Renal cortical epithelial cell (primary cell): ENCODE measurements around the gene RASA3. TPM values are rescaled to one million over a fixed set of nuclear protein-coding genes. Genes with fewer than 3 reads are reported as not detected.

Experiments
- DNase-seq: peaks from one replicate; pipeline ENCODE4 v3.0.0-alpha.2; 2011; ENCODE audit warnings: low read depth
- total RNA-seq: library from RNA; depleted of rRNA; stranded (reverse); fragments of >200 nt; gene quantifications from 2 replicates; pipeline ENCODE4 v1.2.3, GENCODE V29; 2014

RASA3 gene
- total RNA-seq, 1 donor from 2014 or later = 10.9 TPM

DNA sequence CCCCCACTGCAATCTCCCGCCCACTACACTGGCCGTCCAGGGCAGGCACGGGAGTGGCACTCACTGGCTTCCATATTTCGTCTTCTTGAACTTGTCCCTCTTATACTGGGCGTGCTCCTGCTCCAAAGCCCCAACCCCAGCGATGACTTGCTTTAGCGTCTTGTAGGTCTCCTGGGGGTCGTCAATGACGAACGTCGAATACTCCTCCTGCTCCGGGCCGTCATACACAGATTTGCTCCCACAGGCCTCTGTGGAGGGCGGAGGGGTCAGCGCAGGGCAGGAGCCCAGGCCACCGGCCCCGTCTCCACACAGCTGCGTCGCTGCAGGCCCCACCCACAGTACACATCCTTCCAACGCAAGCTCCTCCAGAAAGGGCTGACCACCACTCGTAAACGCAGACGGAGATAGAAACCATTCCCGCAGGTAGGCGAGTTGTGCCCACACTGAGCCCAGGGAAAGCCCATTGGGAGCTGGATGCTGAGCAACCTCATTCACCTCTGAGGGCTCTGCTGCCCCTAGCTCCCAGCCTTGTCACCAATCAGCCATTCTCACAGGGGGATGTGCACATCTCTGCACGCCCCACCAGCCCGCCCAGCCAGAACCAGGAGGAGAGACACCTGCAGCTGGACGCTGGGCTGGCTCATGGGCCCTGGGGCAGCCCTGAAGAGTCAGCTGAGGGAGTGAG, 150.7 kb downstream of the RASA3 start:
- DNase-seq = no peak

DNA sequence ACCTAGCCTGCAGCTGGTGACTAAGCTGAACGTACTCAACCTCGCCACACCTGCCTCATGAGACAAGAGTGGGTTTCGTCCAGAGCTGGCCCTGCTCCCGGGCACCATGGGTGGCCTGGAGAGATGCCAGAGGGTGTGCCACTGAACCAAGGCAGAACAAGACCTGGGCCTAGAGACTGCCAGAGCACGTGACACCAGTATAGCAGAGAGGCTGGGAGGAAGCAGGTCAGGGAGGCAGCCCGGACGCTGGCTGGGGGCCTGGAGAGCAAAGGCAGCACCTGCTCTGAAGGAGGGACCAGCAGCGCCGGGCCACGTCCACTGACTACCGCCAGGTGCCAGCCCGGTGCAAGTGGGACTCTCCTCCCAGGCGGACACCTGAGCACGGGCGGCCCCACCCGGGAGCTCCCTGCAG, 151.2 kb downstream of the RASA3 start:
- peak; percentile 50 for DNase-seq

DNA sequence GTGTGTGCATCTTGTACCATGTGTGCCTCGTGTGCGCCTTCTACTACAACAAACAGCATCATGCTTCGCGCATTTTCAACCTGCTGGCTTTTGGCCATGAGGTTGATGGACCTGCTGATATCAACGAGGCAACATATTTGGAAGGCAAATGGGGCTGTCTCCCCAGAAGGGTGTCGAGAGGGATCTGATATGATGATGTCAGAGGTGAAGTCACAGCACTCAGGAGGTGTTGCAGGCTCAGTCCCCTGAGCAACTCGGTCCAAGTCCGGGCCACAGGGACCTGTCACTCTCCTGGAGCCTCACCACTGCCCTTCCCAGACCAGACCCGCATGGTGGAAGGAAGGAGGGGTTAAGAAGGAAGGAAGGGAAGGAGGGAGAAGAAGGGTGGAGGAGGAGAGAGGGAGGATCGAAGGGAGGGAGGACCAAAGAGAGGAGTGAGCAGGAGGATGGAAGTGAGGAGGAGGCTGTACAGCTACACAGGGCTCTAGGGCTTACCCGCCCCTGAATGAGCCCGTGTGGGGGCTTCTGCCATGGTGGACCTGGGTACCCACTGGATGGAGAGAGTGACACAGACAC, 151.8 kb downstream of the RASA3 start:
- no peak for DNase-seq

DNA sequence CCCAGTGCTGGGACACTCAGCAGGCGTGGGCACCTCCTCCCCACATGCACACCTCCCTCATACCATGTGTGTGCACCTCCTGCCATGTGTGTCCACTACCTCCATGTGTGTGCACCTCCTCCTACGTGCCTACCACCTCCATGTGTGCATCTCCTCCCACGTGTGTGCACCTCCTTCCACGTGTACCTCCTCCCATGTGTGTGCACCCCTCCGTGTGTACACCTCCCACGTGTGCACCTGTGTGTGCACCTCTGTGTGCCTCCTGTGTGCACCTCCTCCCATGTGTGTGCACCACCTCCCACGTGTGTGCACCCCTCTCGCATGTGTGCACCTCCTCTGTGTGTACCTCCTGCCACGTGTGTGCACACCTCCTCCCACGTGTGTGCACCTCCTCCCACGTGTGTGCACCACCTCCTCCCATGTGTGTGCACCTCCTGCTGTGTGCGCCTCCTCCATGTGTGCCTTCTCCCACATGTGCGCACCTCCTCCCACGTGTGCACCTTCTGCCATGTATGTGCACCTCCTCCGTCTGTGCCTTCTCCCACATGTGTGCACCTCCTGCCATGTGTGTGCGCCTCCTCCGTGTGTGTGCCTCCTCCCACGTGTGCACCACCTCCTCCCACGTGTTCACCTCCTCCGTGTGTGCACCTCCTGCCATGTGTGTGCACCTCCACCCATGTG, 152.5 kb downstream of the RASA3 start:
- no peak for DNase-seq

DNA sequence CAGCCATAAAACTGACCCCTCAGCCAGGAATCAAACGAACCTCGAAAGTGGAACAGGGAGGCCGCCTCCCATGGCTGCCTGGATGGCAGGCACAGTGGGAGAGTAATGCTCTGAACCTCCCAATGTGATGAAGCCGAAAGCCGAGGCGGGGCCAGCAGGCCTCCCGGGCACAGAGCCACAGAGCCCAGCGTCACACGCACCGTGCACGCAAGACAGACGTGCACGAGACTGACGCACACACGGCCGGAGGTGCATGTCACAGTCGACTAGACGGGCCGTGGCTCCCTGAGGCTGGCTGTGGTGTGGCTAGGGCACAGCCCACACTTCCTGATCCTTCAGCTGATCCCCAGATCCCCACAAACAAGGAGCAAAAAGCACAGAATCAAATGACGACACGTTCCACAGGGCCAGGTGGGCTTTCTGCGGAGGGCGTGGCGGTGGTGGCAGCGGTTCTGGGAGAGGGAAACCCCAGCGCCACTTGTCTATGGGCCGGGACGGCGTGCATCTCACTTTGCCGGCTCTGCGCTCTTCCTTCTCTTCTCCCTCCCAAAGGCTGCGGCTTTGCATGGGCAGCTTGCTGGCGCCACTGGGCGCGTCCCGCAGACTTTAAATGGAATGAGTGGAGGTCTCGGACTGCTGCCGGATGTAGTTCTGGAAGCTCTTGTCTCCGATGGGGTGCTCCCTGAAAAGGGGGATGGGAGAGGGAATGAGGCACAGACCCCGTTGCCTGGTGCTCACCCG, 153.5 kb downstream of the RASA3 start:
- DNase-seq = no peak

DNA sequence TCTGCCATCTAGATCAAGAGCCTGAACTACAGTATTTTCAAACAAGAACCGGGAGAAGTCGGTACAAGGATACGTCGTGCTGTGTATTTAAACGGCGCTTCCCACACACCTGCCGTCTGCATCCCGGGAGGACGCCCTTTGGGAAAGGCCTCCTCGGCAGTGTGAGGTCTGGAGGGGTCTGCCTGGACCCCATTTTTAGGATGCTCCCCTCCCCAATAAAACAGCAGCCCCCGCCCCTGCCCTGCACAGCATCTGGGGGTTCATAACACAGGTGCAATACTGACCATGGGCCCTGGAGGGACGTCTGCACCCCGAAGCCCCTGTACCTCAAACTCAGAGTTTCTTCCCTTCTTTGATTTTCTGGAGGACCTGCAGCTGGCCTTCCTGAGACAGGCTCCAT, 154.4 kb downstream of the RASA3 start:
- no peak for DNase-seq

DNA sequence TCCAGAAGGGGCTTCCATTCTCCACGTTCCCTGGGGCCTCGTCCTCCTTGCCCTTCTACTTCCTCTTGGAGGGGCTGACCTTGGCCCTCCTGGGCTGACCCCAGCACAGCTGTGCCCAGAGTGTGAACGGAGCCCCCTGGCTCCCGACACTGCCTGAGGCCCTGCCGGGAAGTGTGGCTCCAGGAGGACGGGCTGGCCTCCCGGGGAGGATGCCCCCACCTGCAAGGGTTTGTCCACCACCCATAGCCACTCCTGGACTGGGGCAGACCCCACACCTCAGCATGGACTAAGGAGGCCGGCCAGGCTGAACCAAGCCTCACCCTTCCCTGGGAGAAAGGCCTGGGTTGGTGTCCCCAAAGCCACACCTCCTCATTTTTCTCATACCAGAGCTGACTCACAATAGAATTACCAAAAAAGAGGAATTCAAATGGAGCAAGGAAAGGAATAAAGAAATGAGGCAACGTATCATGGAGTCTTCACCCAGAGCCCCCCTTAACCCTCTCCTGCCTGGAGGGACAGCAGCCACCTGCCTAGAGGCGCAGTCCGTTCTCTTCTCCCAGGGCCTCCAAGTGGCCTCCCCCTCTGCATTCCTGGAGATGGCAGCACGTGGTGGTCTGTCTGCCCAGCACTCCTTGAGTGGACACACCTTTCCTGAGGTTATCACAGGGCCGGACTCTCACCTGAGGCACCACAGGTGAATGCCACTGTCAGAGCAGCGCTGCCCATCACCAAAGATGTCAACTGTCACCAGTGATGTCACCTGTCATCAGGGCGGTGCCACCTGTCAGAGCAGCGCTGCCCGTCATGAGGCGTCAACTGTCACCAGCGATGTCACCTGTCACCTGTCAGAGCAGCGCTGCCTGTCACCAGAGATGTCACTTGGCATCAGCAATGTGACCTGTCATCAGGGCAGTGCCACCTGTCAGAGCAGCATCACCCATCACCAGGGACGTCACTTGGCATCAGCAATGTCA, 155.4 kb downstream of the RASA3 start:
- DNase-seq = peak; percentile 80

DNA sequence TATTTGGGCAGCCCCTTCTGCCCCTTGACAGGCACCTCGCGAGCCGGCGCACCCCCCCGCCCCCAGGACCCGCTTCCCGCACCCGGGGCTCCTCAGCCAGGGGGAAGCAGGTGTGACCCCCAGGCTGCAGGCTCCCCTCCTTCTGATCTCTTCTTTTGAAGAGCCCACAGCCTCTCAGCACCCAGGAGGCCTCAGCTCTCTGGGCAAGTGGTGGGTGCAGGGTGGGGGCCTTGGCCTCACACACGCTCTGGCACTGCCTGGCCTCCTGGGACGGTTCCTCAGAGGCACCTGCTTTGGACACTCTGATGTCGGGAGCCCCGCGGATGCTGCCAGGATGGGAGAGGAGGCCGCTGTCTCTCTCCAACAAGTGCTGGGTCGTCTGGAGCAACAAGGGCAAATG, 157.0 kb downstream of the RASA3 start:
- DNase-seq = no peak

DNA sequence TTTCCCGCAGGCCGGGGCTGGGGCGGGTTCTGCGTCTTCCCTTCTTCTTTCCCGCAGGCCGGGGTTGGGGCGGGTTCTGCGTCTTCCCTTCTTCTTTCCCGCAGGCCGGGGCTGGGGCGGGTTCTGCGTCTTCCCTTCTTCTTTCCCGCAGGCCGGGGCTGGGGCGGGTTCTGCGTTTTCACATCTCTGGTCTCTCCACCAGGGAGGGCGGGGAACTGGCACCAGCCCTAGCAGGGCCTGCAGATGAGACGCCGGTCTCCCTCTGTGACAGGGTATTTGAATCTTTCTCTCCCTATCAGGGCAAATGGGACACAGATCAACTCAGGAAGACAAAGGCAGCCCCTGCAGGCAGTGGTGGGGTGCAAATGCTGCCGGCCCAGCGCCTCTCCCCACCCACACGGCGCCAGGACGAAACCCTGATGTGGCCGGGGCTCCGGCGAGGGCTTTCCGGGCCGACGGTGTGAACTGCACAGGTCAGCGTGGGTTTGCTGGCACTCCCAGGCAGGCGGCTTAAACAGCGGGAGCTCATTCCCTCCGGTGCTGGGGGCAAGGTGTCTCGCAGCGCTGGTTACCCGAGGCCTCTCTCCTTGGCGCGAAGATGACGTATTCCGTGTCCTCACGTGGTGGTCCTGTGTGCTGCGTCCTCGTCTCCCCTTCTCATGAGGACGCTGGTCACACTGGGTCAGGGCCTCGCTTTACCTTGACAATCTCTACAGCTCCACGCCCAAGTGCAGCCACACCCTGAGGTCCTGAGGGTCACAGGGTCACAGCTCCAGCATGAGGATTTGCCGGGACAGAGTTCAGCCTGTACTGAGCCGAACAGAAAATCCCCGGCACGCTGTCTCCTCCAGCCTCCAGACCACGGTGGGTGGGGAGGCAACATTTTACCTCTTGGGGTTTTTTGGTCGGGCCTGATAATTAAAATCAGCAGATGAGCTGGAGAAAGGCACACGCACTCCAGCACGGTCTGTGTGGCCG, 157.8 kb downstream of the RASA3 start:
- DNase-seq = no peak

DNA sequence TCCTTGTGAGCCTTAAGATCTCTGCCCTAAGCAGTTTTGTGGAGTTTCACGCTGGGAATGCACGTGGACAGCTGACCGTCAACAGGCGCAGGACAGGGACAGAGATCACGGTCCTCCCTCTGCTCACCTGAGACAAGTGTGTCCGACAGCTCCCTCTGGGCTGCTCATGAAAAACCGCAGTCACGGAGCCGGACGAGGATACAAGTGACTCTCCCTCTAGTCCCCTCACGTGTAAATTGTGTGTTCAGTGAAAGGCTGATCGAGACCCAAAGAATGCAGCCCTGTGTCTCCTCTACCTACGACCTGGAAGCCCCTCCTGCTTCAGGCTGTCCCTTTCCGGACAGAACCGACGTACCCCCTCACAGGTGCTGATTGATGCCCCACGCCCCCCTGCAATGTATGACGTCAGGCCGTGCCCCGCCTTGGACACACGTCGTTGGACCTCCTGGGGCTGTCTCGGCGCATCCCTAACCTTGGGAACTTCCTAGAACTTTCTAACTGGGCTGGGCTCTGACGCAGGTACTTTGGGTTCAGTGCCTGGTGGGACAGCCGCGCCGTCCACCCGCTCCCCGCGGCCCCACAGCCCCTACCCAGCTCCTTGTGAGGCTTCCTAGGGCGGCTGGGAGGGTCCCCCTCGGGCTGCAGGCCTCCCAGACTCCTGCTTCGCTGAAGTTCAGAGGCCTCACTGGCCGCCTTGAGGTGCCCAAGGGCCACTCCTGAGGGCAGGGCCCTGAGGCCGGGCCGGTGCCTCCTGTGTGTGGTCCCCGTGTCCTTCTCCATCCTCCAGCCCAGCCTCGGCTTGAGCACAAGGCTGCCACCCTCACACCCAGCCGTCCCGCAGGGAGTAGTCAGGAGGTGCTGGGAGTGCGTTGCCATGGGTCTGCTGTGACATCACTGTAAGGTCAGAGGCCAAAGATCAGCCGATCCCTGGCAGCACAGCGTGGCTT, 158.9 kb downstream of the RASA3 start, which contains the start of gene C13orf46:
C13orf46 (minus strand) TSS at position 859 of the 947 bp plus-strand sequence; CDS start at position 780, 79 bp downstream.
- DNase-seq = no peak

DNA sequence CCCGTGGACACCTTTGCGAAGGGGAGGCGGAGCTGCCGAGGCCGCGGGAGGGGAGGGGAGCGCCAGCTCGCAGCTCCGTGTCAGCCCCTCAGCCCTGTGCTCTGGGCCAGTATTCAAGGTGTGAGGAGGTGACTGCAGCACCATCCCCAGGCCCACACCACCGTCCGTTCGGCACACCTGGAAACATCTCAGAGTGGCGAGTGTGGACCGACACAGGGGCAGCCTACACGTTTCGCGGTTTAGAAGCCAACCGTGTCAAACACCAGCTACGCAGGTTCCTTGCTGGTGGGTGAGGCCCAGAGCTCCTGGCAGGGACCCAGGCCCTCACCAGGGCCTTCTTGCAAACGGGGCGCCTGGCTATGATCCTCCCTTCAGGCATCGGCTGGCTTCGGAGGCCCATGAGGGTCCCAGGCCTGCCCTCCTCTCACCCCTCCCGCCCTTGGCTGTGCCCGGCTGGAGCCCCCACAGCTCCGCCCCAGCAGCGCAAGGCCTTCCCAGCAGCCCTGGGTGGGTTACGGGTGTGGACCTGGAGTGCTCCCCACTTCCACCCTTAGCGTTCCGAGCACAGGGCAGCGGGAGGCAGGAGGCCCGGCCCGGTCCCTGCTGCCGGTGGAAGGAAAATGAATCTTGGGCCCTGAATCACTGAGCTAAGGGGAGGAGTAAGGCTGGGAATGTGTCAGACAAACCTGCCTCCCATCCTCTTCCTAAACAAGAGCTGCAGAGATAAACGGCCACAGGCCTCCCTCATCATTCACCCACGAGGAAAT, 159.8 kb downstream of the RASA3 start:
- no peak for DNase-seq

DNA sequence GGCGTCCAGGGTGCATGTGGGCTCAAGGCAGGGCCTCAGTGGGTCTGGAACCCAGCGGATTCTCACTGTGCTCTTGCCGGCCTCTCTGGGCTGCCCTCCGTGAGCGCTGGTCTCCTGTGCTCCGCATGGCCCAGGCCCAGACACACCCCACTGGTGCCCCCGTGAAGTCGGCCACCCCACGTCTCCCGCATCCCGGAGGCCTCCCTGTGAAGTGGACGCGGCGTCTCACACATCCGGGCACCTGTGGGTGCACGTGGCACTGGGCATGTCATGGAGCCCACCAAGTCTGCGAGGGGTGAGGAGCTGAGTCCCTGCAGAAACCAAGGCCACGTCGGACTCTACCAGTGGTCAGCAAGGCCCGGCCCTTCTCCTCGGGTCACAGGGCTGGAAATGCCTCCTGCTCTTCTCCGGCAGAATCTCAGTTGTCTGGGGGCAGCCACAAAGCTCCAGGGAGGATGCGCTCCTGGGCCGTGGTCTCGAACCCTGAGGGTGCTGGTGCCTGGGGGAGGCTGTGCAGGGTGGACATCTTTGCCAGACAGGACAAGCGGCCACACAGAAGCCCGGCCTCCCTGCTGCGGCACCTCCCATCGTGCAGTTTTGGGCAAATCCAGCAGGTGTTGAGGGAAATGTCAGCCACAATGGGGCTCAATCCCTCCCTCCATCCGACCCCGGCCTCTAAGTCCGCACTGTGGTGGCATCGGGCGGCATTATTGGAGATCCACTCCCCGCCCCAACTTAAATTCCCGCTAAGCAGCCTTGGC, 160.8 kb downstream of the RASA3 start:
- no peak for DNase-seq

DNA sequence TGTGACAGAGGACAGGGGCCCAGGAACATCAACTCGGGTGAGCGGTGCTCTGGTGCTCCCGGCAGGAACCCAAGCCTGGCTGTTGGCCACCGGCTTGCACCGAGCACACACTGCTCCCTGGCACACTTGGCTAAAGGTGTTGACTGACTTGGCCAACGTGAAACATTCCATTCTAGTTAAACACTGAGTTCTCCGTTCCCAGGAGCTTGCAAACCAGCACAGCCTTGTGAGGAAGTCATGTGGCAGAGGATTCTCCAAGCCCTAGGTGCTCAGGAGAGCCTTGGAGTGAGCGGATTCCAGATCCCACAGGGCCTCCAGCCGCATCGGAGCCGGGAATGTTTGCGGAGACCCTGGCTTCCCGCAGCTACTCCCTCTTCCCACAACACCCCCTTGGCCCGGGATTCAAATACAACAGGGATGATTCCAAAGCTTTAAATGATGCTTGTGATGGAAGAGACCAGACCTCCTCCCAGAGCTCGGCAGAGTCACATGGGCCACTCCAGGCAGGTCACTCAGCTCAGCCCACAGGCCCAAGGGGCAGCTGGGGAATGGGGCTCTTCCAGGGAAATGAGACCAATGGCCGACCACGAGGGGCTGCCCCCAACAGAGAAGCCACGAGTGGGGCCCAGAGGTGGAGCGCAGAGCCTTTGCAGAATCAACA, 161.5 kb downstream of the RASA3 start:
- DNase-seq = peak; percentile 41

DNA sequence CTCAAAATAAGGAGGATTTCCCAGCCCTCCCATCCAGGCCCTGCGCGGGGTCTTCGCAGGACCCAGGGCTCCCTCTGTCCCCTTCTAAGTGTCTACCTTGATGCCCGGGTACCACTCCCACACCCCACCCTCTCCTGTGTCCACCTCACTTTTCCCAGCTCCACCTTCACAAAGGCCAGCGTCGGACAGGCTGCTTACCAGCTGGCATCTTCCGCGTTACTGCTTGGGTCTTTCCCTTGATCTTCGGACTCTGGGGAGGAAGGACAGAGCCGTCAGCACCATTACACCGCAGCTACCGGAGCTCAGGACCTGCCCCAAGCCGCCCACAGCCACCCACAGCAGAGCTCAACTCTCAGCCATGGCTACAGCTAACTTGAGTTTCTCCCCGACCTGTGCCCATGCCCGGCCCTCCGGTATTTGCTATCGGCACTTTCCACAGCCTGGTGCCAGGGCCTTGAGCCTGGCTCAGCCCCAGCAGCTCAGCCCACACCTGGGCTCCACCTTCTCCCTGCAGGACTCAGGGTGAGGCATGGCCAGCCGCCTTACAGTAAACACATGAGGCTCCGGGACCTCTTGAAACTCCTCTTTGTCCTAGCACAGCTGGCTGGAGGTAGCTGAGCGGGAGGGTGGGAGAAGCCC, 162.3 kb downstream of the RASA3 start:
- no peak for DNase-seq

DNA sequence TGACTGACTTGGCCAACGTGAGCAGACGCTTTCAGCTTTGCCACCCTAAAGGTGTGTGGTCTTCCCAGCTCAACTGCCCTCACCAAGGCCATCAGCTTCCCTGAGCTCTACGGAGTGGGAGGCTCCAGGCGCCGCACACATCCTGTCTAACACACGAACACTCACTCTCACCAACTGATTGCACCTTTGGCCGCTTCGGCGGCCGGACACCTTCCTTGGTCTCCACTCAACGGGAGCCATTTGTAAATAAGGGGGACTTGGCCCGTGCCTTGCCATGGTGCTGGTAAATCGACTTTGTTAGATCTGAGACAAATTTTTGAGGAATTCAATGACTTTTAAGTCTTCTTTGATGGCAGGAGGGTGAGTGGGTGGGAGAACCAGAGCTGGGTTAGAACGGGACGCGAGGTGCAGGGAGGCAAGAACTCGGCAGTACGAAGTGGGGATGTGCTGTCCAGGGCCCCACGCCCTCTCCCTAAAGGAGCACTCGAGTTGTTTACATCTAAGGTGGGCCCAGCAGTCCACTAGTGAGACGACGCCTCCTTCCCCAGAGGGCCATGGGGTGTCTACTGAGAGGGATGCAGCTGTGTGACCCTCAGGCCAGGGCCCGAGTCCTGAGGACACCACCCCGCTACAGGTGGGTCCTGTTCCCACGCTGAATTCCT, 163.0 kb downstream of the RASA3 start:
- no peak for DNase-seq
